H4 (cell line): ENCODE data around the gene BCAS3. TPM values are rescaled to one million over a fixed set of nuclear protein-coding genes. Genes with fewer than 3 reads are reported as not detected.
"Not testable (repeated sequence)": the region's sequence is repeated elsewhere in the genome, so short reads cannot be mapped to it uniquely, and the experiment has no call there.

Experiments used
- DNase-seq: peaks from one replicate; pipeline ENCODE4 v3.0.0-alpha.2; 2015; ENCODE audit warnings: low spot score
- total RNA-seq: library from RNA; depleted of rRNA; stranded (reverse); fragments of >200 nt; shearing (Covaris generic); gene quantifications from 2 replicates; pipeline ENCODE4 v1.2.3, GENCODE V29; 2014

The BCAS3 gene
- total RNA-seq, 1 experiment from 2014 or later: 10.2 TPM

DNA sequence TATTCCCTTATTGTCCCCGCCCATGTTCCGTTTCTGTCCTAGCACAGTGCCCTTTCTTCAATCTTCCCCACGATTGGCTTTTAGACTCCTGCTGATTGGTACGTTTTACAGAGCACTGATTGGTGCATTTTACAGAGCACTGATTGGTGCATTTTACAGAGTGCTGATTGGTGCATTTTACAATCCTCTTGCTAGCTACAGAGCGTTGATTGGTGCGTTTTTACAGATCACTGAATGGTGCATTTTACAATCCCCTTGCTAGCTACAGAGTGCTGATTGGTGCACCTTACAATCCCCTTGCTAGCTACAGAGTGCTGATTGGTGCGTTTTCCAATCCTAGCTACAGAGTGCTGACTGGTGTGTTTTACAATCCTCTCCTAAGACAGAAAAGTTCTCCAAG lies 3.0 kb upstream of the BCAS3 start:
- DNase-seq: not testable (repeated sequence)

DNA sequence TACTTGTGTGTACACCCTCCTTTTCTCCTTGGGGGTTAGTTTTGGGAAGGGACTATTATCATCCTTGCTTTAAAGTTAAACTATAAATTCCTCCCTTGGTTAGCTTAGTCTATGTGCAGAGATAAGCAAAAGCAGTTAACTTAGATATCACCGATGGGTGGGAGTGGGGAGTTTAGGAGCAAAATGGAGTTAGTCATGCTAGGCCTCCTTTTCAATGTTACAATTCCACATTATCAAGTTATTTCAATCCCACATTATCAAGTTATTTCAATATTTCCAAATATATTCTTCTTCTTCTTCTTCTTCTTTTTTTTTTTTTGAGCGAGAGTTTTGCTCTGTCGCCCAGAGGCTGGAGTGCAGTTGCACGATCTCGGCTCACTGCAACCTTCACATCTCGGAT lies 1.7 kb upstream of the BCAS3 start:
- no peak for DNase-seq

DNA sequence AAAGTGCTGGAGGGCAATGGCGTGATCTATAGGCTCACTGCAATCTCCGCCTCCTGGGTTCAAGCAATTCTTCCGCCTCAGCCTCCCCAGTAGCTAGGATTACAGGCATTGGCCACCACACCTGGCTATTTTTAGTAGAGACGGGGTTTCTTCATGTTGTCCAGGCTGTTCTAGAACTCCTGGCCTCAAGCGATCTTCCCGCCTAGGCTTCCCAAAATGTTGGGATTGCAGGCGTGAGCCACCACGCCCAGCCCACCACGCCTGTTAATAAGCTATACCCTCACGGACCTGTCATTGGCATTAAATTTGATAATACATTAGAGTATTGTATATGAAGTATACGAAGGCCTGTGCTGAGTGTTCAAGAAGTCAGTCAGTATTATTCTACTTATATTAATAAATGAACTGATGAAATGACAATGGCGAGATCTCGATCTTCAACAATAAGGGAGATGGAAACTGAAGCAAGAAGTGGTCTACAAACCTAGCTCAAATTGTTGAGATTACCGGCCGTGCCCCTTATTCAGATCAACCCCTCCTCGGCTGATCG lies 818 bp upstream of the BCAS3 start:
- DNase-seq: no peak

DNA sequence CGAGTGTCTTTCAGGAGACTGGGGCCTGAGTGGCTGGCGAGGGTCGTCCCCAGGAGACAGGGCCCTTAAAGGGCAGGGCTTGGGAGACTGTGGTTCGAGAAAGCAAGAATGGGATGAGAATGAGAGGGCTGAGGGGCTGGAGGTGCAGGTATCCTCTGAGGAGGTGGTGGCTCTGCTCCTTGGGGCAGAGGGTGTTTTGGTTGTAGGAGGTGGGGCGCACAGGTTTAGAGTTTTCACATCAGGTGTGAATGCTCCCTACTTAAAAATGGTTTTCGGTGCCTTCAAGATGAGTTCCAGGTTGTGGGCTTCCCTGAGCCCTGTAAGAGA lies 430 bp downstream of the BCAS3 start:
- DNase-seq: no peak

DNA sequence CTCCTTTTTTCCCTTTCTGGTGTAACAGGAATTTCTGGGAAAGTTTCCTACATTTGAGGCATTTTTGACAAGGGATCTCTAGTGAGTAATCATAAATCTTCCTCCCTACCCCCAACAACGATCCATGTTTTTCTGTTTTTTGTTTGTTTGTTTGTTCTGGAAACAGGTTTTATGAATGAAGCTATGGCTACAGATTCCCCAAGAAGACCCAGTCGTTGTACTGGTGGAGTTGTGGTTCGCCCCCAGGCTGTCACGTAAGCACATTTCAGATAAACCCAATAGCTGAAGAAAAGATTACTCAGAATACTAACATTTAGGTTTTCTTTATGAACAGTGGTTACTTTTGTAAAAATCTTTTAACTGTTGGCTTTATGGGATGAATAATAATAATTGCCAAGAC lies 1.6 kb downstream of the BCAS3 start:
- DNase-seq: no peak

DNA sequence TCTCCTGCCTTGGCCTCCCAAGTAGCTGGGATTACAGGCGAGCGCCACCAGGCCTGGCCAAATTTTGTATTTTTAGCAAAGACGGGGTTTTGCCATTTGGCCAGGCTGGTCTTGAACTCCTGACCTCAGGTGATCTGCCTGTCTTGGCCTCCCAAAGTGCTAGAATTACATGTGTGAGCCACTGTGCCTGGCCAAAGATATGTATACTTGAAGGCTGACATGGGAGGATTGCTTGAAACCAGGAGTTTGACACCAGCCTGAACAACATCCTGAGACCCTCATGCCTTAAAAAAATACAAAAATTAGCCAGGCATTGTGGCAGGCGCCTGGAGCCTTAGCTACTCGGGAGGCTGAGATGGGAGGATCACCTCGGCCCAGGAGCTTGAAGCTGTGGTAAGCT lies 3.1 kb downstream of the BCAS3 start:
- no peak for DNase-seq

DNA sequence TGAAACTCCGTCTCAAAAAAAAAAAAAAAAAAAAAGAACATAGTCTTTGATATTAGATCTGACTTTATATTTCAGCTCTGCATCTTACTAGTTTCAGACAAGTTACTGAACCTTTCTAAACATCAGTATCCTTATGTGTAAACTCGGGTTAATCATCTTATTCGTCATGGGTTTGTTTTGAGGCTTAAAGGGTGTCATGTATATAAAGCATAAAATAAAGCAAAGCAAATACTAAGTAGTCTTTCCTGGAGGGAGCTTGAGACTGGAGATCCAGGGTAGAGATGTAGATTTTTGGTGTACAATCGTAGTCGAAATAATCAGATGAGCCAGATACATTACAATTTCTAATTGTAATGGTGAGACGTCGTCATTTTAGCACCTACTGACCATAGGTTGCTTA lies 7.8 kb downstream of the BCAS3 start:
- no peak for DNase-seq

DNA sequence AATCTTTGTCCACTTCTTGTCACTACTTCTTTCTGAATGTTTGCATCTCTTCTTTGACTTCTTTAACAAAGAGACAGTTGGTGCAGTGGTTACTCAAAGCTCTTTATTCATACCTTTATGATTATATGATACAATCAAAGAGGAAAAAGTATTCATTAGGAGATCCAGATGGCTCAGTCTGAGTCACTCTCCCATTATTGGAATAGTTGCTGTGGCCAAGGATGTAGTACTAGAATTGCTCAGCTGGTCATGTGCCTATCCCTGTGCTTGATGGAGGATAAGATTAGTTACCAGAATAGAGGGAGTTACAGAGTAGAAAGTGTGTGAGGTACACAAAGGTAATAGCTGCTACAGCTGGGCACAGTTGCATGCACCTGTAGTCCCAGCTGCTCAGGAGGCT lies 18.3 kb downstream of the BCAS3 start:
- DNase-seq: no peak

DNA sequence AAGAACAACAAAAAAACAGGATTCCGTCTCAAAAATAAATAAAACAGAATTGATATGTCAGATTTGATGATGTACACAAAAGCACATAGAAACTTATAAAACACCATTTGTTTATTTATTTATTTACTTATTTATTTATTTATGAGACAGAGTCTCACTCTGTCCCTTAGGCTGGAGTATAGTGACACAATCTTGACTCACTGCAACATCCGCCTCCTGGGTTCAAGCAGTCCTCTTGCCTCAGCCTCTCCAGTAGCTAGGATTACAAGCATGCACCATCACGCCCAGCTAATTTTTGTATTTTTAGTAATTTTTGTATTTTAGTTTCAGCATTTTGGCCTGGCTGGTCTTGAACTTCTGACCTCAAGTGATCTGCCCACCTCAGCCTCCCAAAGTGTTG lies 21.4 kb downstream of the BCAS3 start:
- DNase-seq: no peak

DNA sequence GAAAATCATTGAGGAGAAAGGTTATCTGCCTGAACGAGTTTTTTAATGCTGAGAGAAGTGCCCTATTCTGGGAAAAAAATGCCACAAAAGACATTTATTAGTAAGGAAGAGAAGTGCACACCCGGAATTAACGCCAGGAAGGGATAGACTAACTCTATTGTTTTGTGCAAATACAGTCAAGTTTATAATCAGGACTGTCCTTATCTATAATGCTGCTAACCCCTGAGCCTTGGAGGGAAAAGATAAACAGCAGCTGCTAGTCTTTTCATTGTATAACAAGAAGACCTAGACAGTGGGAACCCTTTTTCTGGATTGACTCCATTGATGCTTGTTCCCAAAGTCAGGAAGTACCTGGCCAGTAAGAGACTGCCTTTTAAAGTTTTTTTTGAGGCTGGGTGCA lies 26.5 kb downstream of the BCAS3 start:
- no peak for DNase-seq

DNA sequence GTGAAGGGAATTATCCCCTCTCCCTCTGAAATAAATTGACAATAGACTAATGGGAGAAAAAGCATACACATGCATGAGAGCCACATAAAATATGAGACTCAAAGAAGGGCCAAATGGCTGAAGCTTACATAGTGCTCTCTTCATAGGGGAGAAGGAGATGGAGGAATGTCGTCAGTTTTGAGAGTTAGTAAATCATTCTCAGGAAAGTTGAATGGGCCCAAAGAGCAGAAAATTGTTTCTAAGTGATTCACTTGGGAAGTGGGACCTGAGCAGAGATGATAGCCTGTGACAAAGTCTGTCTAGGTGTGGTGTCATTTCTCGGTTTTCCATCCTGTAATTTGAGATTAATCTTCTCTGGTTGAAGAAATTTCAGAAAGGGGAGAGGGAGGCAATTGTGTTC lies 35.0 kb downstream of the BCAS3 start:
- no peak for DNase-seq

DNA sequence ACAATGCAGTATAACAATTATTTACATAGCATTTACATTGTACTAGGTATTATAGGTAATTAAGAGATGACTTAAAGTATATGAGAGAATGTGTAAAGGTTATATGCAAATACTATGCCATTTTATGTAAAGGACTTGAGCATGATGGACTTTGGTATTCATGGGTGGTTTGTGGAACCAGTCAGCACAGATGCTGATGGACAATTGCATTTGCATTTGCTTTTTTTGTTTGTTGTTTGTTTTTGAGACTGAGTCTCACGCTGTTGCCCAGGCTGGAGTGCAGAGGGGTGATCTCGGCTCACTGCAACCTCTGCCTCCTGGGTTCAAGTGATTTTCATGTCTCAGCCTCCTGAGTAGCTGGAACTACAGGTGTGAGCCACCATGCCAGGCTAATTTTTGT lies 36.0 kb downstream of the BCAS3 start:
- no peak for DNase-seq

DNA sequence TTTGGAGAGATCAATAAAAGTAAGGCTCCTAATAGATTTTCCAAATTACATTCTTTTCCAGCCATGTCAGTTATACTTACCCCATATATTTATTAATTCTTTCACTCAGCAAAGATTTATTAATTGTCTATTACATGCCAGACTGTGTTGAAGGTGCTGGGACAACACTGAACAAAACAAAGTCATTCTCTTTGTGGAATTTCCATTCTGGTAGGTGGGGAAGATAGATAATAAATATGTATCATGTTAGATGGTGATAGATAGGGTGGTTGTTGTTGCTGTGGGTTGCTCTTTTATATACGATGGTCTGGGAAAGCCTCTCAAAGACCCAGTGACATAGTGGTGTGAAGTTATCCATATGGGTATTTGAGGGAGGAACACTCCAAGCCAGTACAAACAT lies 39.1 kb downstream of the BCAS3 start:
- DNase-seq: no peak

DNA sequence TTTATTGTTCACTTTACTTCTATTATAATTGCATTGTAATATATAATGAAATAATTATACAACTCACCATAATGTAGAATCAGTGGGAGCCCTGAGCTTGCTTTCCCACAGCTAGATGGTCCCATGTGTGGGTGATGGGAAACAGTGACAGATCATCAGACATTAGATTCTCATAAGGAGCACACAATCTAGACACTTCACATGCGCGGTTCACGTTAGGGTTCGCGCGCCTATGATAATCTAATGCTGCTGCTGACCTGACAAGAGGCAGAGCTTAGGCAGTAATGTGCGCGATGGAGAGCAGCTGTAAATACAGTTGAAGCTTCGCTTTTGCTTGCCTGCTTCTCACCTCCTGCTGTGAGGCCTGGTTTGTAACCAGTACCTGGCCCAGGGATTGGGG lies 40.2 kb downstream of the BCAS3 start:
- no peak for DNase-seq

DNA sequence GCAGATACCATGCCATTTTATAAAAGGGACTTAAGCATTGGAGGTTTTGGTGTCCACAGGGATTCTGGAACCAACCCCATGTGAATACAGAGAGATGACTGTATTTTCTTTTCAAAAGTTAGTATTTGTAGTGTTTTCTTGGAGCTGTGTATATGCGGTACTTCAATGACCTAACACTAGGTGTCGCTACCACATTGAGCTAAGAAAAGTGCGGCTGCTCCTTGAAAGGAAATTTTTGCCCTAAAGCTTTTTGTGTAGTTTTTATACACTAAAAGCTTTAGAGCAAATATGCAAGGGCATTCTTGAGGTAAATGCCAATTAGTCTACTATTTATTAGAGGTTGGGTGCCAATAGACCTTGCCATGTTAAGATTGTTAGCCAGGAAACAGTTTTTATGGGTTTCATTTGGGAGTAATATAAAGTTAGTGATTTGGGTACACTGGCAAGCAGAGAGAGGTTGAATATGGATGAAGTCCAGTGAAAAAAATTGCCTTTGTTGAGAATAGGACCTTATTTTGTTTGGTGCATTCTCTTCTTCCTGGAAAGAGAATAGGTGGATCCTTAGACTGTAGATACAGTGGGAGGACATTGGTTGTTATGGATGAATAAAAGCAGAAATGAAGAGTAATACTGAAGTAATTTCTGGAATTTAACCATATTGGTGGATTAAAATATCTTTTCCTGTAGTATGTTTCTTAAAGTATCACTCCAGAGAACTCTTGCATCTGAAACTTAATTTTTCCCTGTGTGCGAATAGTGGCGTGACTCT lies 43.3 kb downstream of the BCAS3 start:
- DNase-seq: peak; percentile 63

DNA sequence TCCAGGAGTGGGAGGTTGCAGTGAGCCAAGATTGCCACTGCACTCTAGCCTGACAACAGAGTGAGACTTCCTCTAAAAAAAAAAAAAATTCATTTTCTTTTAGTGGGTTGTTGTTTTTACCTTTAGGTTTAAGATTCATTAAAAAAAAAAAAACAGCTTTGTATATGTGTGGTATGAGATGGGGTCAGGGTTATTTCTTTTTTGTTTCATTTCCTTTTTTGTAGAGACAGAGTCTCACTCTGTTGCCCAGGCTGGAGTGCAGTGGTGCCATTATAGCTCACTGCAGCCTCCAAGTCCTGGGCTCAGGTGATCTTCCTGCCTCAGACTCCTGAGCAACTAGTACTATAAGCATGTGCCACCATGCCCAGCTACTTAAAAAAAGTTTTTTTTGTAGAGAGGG lies 47.0 kb downstream of the BCAS3 start:
- DNase-seq: no peak

DNA sequence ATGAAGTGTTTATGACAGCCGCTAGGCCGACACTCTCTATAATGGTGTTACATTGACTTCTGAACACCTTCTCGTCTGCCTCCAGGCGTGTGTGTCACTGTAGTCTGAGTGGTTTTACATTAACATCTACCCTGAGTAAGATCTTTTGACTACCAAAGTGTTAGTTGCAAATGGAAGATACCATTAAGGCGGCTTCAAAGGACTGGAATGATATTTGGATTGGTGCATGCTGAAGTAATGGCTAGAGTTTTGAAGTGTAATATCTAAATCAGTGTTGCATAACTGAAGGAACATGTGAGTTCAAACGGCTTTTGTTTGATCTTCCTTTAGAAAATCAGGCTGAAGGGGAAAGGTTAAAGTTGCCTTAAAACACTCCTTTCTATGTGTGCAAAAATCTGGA lies 52.2 kb downstream of the BCAS3 start:
- DNase-seq: no peak

DNA sequence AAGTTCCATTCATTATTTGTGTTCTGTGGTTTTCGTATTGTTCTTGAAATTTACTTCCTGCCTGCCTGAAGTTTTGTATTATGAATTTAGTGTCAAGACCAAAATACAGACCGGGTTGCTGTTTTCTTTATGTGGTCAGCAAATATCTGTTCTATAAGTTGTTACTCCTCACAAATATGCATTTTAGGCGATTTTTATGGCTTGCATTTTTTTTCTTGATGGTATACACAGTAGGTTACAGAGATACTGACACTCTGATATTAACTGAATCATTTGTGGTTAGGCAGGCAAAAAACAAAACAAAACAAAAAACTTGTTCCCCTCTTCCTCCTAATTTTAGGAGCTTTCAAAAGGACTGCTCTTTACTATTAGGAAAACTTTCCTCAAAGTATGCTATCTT lies 52.6 kb downstream of the BCAS3 start:
- no peak for DNase-seq

DNA sequence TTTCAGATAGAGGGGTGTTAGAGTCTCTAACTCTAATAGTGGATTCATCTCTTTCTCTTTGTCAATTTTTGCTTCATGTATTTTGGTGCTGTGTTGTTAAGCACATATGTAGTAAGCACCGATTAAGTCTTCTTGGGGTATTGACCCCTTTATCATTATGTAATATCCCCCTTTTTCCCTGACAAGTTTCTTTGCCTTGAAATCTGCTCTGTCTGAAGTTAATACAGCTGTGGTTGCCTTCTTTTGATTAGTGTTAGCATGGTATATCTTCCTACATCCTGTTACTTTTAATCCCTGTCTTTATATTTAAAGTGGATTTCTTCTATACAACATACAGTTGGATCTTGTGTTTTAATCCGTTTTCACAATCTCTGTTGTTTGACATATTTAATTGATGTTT lies 60.6 kb downstream of the BCAS3 start:
- DNase-seq: no peak

DNA sequence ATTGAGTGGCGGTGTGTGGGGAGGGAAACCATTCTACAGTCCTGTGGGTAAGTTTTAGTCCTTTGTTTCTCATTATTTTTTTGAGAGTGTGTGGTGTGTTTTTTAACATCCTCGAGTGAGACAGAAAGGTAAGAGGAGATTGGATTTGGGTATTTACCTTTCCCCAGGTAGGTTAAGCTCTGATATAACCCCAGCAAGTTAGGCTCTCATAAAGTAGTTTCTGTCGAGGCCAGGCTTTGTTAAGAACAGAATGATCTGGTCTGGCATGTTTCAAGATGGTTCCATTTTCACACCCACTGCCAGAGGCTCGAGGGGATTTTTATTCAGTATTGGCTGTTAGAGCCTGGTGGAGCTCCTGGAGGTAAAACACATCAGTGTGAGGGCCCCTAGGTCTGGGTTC lies 62.9 kb downstream of the BCAS3 start:
- DNase-seq: no peak

DNA sequence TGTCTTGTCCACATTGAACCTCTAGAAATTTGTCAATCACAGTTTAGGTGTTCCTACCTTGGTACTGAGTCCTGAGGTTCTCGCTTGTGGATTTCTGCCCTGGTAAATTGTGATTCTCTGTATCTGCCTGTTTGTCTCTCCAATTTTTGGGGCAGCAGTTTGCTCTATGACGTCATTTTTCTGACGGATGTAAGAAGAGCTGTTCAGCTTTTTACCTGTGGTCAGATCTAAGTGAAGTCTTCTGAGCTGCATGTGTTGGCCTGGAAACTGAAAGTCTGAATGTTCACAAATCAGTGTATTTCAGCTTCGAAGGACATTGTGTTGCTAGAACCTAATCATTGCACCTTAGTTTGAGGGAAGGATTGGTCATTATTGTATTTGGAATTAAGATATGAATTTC lies 63.4 kb downstream of the BCAS3 start:
- DNase-seq: no peak

DNA sequence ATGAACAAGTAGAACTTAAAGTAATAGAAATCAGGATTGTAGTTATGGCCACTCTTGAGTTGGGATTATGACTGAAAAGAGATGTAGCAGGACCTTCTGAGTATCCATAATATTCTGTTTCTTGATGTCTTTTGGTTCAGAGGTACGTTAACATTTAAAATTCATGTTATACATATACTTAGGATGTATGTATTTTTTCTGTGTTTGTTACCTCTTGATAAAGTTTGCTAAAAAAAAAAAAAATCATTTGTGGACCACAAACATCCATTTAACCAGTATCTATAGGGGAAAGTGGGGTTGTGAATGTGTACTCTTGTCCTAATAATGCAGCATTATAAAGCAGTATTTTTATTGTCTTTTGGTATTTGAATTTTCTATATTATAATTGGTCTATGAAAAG lies 65.6 kb downstream of the BCAS3 start:
- DNase-seq: no peak

DNA sequence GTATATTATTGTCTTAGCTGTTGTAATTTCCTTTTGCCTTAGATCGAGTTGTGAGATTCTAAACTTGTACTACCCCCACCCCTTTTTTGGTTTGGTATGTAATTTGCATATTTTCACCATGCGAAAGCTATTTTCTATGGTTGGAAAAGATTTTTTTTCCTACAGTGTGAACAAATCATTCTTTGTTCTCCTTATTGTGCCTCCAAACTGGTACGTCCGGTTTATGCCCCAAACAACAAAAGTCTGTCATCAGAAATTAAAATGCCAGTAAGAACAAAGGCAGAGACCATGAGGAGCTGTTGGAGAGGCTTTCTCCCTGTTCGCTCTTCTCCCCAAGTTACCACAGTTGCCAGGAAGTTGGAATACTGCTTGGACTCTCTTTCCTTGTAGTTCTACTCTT lies 66.1 kb downstream of the BCAS3 start:
- DNase-seq: peak; percentile 48

DNA sequence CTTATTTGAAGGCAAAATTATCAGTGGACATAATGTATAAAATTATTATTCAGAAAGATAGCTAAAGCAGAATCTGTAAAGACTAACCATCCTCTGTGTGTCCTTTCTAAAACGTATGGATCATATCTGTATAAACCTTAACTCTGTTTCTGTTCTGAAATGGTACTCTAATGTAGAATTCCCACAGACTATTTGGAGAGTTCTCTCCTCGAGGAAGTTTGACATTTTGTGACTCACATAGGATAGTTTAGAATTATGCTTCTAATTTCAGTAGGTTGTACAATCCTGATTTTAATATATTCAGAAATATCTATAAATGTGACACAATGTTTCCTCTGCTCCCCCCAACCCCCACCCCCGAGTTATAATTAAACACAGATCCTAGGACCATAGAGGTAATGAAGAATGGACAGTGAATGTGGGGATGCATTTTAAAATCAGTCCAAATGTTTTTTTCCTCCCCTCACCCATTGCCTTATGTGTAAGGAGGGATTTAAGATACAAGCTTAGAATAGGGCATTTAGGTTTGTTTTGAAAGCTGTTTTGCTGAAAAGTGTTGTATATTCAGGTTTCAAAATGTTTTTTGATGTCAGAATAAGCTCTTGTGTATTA lies 66.8 kb downstream of the BCAS3 start:
- DNase-seq: no peak
